AG04450 (cell line): ENCODE measurements around the gene EBF3. TPM values are rescaled to one million over a fixed set of nuclear protein-coding genes. Genes with fewer than 3 reads are reported as not detected.

Source experiments
- CTCF ChIA-PET: fragments of 300-600, 350-600 bp; formaldehyde crosslinking; extraction: SDS; loops from one replicate; lab custom pipeline; 2022; ENCODE audit warnings: antibody characterized with exemption, inconsistent platforms; lab: Charles Lee
- POLR2A ChIA-PET: fragments of 350-600 bp; formaldehyde crosslinking; extraction: SDS; loops from one replicate; lab custom pipeline; 2021; ENCODE audit warnings: antibody characterized with exemption, inconsistent platforms; lab: Yijun Ruan, JAX
- DNase-seq: peaks from one replicate; pipeline ENCODE4 v3.0.0-alpha.2; 2011; ENCODE audit warnings: low read depth, low spot score
- H3K27ac ChIP-seq: one replicate; pipeline ENCODE4 v1.5.1; 2012; ENCODE audit warnings: low read depth, low read length, control low read depth
- H3K27me3 ChIP-seq: one replicate; pipeline ENCODE4 v1.6.0; 2012; ENCODE audit warnings: low read length; ENCODE audit not compliant: control insufficient read depth, insufficient read depth
- H3K4me3 ChIP-seq: 2 replicates; pipeline ENCODE4 v1.5.1; 2011; ENCODE audit warnings: mild to moderate bottlenecking, low read depth, low read length, control low read depth
- H3K9me3 ChIP-seq: 2 replicates; pipeline ENCODE4 v1.5.1; 2012; ENCODE audit warnings: low read length; ENCODE audit not compliant: control insufficient read depth, insufficient read depth
- CTCF ChIP-seq: IDR thresholded peaks from 2 replicates; pipeline ENCODE4 v1.5.1; 2011; ENCODE audit warnings: low read depth, low read length, control low read depth, inconsistent platforms
- polyA plus RNA-seq: library from polyadenylated mRNA; depleted of rRNA; stranded (reverse); fragments of >200 nt; gene quantifications from 2 replicates; pipeline ENCODE4 v1.2.3, GENCODE V29; 2011

EBF3 gene
- polyA plus RNA-seq, 1 experiment, result 0.01 TPM

- CTCF ChIA-PET, result no interaction called here
- POLR2A ChIA-PET, result no interaction called here
Observed at GRCh38 chr10:129940617-129941198, 23.4 kb downstream of the EBF3 start.

GRCh38 chr10:129939416-129940275 is 24.4 kb downstream of the EBF3 start:
- H3K27me3 ChIP-seq, result no peaks in the 10 kb centered on the region
- no peak overlapping the region for H3K4me3 ChIP-seq
- no peak overlapping the region for H3K27ac ChIP-seq
- no peak for DNase-seq
- peaks cover 13% of the 10 kb centered on the region; the same call in 1 of the 2 replicates for H3K9me3 ChIP-seq
- TF ChIP-seq CTCF, result no peak
- ChIA-PET POLR2A (no interaction called here), CTCF (no interaction called here)

More at GRCh38 chr10:129940617-129941198, 23.4 kb downstream of the EBF3 start:
- TF ChIP-seq CTCF, result no peak
- peaks cover 7% of the 10 kb centered on the region; the same call in 1 of the 2 replicates for H3K9me3 ChIP-seq
- H3K27me3 ChIP-seq, result no peaks in the 10 kb centered on the region
- no peak for DNase-seq
- no peak overlapping the region for H3K27ac ChIP-seq
- H3K4me3 ChIP-seq, result no peak overlapping the region

GRCh38 chr10:129938460-129938859 is 25.6 kb downstream of the EBF3 start:
- Histone ChIP-seq H3K27me3 (no peaks in the 10 kb centered on the region), H3K4me3 (no peak overlapping the region), H3K9me3 (peaks cover 13% of the 10 kb centered on the region; the same call in 1 of the 2 replicates), H3K27ac (no peak overlapping the region)
- CTCF ChIA-PET, result interaction anchor here (0.6 kb wide), 1 partner anchor 18 kb away, joined by 3 read pairs; no protein-coding TSS in a partner anchor
- no peak for TF ChIP-seq CTCF
- DNase-seq, result no peak
- POLR2A ChIA-PET, result no interaction called here

- DNase-seq, result no peak
- no peak for TF ChIP-seq CTCF
- CTCF ChIA-PET, result no interaction called here
- Histone ChIP-seq H3K27ac (no peak overlapping the region), H3K4me3 (no peak overlapping the region), H3K9me3 (peaks cover 13% of the 10 kb centered on the region; the same call in 1 of the 2 replicates), H3K27me3 (no peaks in the 10 kb centered on the region)
- POLR2A ChIA-PET, result no interaction called here
Observed at GRCh38 chr10:129937351-129937751, 26.7 kb downstream of the EBF3 start.

GRCh38 chr10:129936923-129937300 is 27.2 kb downstream of the EBF3 start:
- CTCF ChIA-PET, result no interaction called here
- DNase-seq, result no peak
- H3K27me3 ChIP-seq, result no peaks in the 10 kb centered on the region
- no peak for TF ChIP-seq CTCF
- no peak overlapping the region for H3K27ac ChIP-seq
- POLR2A ChIA-PET, result no interaction called here
- H3K9me3 ChIP-seq, result peaks cover 13% of the 10 kb centered on the region; the same call in 1 of the 2 replicates
- H3K4me3 ChIP-seq, result no peak overlapping the region
